ENCODE results near the gene BPIFB3.

GRCh38 chr20:33064572-33065287 is 11.0 kb downstream of the BPIFB3 start:
- no peak for TF ChIP-seq GLIS1 (tag by site-specific recombination; IDR thresholded peaks at IDR 0.05)
- TF ChIP-seq ZNF10 (tag by site-specific recombination; IDR thresholded peaks at IDR 0.05) = no peak
- TF ChIP-seq YY1 (tag by site-specific recombination; IDR thresholded peaks at IDR 0.05) = no peak
- TF ChIP-seq PBX3 (CRISPR knock-in tag; IDR thresholded peaks at IDR 0.05) = no peak
- TF ChIP-seq CTCF (tag by site-specific recombination; IDR thresholded peaks at IDR 0.05) = no peak
- no peak for TF ChIP-seq ZBTB1 (tag by site-specific recombination; IDR thresholded peaks at IDR 0.05)
- TF ChIP-seq ZNF184 (tag by site-specific recombination; IDR thresholded peaks at IDR 0.05) = no peak
- no peak for TF ChIP-seq PRDM10 (tag by site-specific recombination; IDR thresholded peaks at IDR 0.05)
- TF ChIP-seq ZNF623 (tag by site-specific recombination; IDR thresholded peaks at IDR 0.05) = no peak

Measured in HEK293 (cell line).